Gastrocnemius medialis (tissue), 4 donors: ENCODE results near the gene TMOD4.

Source experiments
- POLR2A ChIP-seq, 2 donors: fragments of 450-650 bp; IDR thresholded peaks; one replicate each; pipeline ENCODE4 v1.6.1; 2017; ENCODE audit warnings: antibody characterized with exemption in 2 of 2, mild to moderate bottlenecking in 2 of 2, moderate library complexity in 2 of 2
- TF ChIP-seq, protein P1 (sequence below), 5 experiments: fragments of 450-650 bp in 3 of 5; fragments of 200-600 bp in 2 of 5; sonication (generic) in 2 of 5; IDR thresholded peaks in 4 of 5; conservative IDR thresholded peaks in 1 of 5; 1 replicate in 4 of 5; 2 replicates in 1 of 5; pipeline ENCODE4 v1.5.1; 2016 to 2019; ENCODE audit warnings: antibody characterized with exemption in 5 of 5, mild to moderate bottlenecking in 3 of 5, moderate library complexity in 3 of 5

DNA sequence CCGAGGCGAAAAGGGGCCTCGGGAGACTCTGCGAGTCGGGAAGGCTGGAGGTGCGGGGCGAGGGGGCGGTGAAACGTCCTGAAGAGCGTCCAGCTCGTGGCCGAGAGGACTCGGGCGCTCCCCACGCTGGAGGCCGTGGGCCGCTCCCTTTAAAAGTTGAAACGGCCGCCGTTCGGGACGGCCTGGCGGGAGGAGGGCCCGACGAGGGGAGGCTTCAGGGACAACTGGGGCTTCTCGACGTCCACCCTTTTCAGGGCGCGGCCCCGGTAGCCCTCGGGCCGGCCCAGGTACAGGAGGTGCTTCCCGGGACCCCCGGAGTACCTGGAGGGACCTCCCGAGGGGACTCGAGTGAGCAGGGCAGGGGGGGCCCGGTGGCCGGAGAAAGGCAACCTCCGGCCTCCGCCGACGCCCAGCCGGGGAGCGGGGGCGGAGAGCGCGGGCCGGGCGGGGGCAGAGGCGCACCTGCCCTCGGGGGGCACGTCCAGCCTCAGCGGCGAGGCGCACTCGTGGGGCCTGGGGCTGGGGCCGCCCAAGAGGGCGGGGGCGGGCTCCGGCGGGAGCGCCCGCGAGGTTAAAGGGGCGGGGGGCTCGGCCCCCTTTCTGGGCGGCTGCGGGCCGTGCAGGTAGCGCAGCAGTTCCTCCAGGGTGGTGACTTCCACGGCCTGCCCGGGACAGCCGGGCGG is 43.3 kb downstream of the TMOD4 start:
- TF ChIP-seq, protein P1, sequence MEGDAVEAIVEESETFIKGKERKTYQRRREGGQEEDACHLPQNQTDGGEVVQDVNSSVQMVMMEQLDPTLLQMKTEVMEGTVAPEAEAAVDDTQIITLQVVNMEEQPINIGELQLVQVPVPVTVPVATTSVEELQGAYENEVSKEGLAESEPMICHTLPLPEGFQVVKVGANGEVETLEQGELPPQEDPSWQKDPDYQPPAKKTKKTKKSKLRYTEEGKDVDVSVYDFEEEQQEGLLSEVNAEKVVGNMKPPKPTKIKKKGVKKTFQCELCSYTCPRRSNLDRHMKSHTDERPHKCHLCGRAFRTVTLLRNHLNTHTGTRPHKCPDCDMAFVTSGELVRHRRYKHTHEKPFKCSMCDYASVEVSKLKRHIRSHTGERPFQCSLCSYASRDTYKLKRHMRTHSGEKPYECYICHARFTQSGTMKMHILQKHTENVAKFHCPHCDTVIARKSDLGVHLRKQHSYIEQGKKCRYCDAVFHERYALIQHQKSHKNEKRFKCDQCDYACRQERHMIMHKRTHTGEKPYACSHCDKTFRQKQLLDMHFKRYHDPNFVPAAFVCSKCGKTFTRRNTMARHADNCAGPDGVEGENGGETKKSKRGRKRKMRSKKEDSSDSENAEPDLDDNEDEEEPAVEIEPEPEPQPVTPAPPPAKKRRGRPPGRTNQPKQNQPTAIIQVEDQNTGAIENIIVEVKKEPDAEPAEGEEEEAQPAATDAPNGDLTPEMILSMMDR (IDR thresholded peaks at IDR 0.05 in 4 of 5, conservative IDR thresholded peaks at IDR 0.05 in 1 of 5) = no peak
- TF ChIP-seq POLR2A (IDR thresholded peaks at IDR 0.05) = no peak
